GM21723 (cell line): ENCODE results near the gene SFXN4.
"Not testable (repeated sequence)": the region's sequence is repeated elsewhere in the genome, so short reads cannot be mapped to it uniquely, and the experiment has no call there.

ENCODE experiments used
- ATAC-seq: cut with Tn5 transposase; IDR thresholded peaks from one replicate; pipeline ENCODE4 v1.9.1; 2021; ENCODE audit warnings: mild to moderate bottlenecking, moderate library complexity; ENCODE audit not compliant: unreplicated experiment

SFXN4 gene

GRCh38 chr10:119190954-119191785 is 25.7 kb upstream of the SFXN4 start:
- ATAC-seq, result no peak

- no peak for ATAC-seq
These were observed 24.8 kb upstream of the SFXN4 start for GRCh38 chr10:119190353-119190752.

GRCh38 chr10:119189811-119190282 is 24.3 kb upstream of the SFXN4 start:
- ATAC-seq, result peak; percentile 68

GRCh38 chr10:119183664-119184412 is 18.3 kb upstream of the SFXN4 start:
- no peak for ATAC-seq

- not testable (repeated sequence) for ATAC-seq
These were observed 15.4 kb upstream of the SFXN4 start for GRCh38 chr10:119180850-119181400.

GRCh38 chr10:119178372-119179119 is 13.0 kb upstream of the SFXN4 start, which contains the start of gene PRDX3:
PRDX3 (minus strand) TSS chr10:119178812; CDS start chr10:119178790, 22 bp downstream.
- peak; percentile 95 for ATAC-seq

- peak; percentile 16 for ATAC-seq
These were observed 12.3 kb upstream of the SFXN4 start for GRCh38 chr10:119177708-119178371.

- ATAC-seq, result no peak
These were observed 10.7 kb upstream of the SFXN4 start for GRCh38 chr10:119176166-119176565.

GRCh38 chr10:119174109-119174508 is 8.6 kb upstream of the SFXN4 start:
- ATAC-seq, result no peak

- ATAC-seq, result no peak
These were observed 1.5 kb upstream of the SFXN4 start for GRCh38 chr10:119167041-119167440.

GRCh38 chr10:119166564-119166963 is 1.1 kb upstream of the SFXN4 start:
- no peak for ATAC-seq

- ATAC-seq, result peak; percentile 5
These were observed 595 bp upstream of the SFXN4 start for GRCh38 chr10:119166118-119166500.

GRCh38 chr10:119162452-119163092 is 2.9 kb downstream of the SFXN4 start:
- ATAC-seq, result no peak

GRCh38 chr10:119161680-119162451 is 3.6 kb downstream of the SFXN4 start:
- ATAC-seq, result no peak

- no peak for ATAC-seq
These were observed 6.2 kb downstream of the SFXN4 start for GRCh38 chr10:119159332-119159731.

GRCh38 chr10:119153661-119154060 is 11.9 kb downstream of the SFXN4 start:
- no peak for ATAC-seq

GRCh38 chr10:119153041-119153440 is 12.5 kb downstream of the SFXN4 start:
- no peak for ATAC-seq

GRCh38 chr10:119151601-119152000 is 13.9 kb downstream of the SFXN4 start:
- ATAC-seq, result not testable (repeated sequence)

- no peak for ATAC-seq
These were observed 15.8 kb downstream of the SFXN4 start for GRCh38 chr10:119149729-119150128.
